Activated CD4-positive, alpha-beta T cell treated with anti-CD3 and anti-CD28 coated beads for 24 hours (primary cell): ENCODE measurements around the gene CST6.

Source experiments
- DNase-seq, 2 donors: peaks; one replicate each; pipeline ENCODE4 v3.0.0-alpha.2; 2020; ENCODE audit warnings: low read depth in 2 of 2

CST6 gene

GRCh38 chr11:66047541-66048365 lies 35.9 kb downstream of the CST6 start:
- DNase-seq = no peak

GRCh38 chr11:66048547-66049323 lies 36.9 kb downstream of the CST6 start, which contains the start of gene GAL3ST3:
TSS of gene GAL3ST3 (minus strand) at chr11:66049161. CDS start at chr11:66045415, 3,746 bp downstream.
- no peak for DNase-seq

GRCh38 chr11:66050581-66051231 lies 38.9 kb downstream of the CST6 start:
- no peak for DNase-seq

DNA sequence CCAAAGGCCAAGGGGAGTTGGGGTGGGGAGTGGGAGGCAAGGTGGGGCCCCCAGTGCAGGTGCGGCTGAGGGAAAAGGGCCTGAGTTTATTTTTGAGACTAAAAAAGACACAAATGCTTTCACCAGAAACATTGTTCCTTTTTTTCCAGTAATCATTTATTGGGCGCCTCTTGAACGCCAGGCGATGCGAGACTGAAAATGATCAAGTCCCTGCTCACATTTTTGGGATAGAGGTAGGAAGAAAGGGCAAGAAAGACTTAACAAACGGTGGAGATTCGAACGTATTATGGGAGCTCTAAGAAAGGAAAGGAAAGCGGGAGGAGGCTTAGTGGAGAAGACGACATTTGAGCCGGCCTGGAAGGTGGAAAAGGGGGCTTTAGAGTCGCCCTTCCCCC lies 39.6 kb downstream of the CST6 start:
- DNase-seq = no peak

- DNase-seq = peak; percentile 92 to 94
Observed at GRCh38 chr11:66051766-66052663, 40.2 kb downstream of the CST6 start, which contains the start of gene SF3B2. TSS of gene SF3B2 (plus strand) at chr11:66052364. CDS start at chr11:66052385, 21 bp downstream.

GRCh38 chr11:66052664-66052982 lies 40.8 kb downstream of the CST6 start:
- no peak for DNase-seq

- no peak for DNase-seq
Observed at GRCh38 chr11:66055021-66055420, 43.2 kb downstream of the CST6 start.

GRCh38 chr11:66056501-66056900 lies 44.7 kb downstream of the CST6 start:
- DNase-seq = no peak

GRCh38 chr11:66059966-66060680 lies 48.3 kb downstream of the CST6 start:
- no peak for DNase-seq

DNA sequence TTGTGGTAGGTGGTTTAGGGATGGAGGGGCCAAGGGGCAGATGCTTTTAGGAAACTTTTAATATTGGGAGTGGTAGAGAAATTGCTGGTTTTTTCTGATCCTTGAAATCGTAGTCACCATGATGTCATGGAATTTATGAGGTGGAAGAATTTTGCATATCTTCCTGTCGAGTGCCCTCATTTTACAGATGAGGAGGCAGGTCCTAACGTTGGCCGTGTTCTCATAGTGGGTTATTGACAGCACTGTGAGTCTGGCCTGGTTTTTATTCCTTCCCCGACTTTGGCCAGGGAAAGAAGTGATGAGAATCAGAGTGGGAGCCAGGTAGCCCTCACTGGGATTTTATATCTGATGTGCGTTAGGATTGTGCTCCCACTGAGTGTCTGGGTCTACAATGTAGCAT lies 49.5 kb downstream of the CST6 start:
- no peak for DNase-seq

GRCh38 chr11:66062408-66062807 lies 50.6 kb downstream of the CST6 start:
- no peak for DNase-seq
